GM18907 (cell line): ENCODE measurements around the gene PCNX3.

Experiments
- ATAC-seq: cut with Tn5 transposase; IDR thresholded peaks from one replicate; pipeline ENCODE4 v1.9.1; 2021; ENCODE audit warnings: mild to moderate bottlenecking, moderate library complexity; ENCODE audit not compliant: unreplicated experiment

PCNX3 gene

DNA sequence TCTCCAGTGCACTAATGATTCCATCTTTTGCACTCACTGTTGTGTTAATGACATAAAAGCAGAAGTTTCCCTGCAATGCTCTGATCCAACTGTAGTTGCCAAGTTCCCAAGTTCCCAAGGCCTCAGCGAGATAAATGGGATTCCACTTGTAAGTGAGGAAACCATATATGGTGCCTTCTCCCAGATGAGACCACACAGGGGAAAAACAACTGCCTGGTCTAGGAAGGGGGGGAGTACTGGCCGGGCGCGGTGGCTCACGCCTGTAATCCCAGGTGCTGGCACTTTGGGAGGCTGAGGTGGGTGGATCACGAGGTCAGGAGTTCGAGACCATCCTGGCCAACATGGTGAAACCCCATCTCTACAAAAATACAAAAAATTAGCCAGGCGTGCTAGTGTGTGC lies 70.4 kb downstream of the PCNX3 start:
- no peak for ATAC-seq
